RWPE1 (cell line): Measurements from ENCODE around the gene SHISA9.

Experiments
- CTCF ChIA-PET: fragments of 350-600 bp; sonication (Branson Sonifier 250); formaldehyde crosslinking; extraction: SDS; loops from one replicate; lab custom pipeline; 2021; lab: Yijun Ruan, JAX
- POLR2A ChIA-PET: fragments of 400-600 bp; formaldehyde crosslinking; extraction: SDS; loops from one replicate; lab custom pipeline; 2020; ENCODE audit warnings: antibody characterized with exemption; ENCODE audit not compliant: low non-redundant PET; lab: Yijun Ruan, JAX
- DNase-seq: peaks from one replicate; pipeline ENCODE4 v3.0.0; 2012; ENCODE audit warnings: low spot score
- H3K27ac ChIP-seq: fragments of 450-650 bp; 2 replicates; pipeline ENCODE4 v1.5.1; 2017
- CTCF ChIP-seq: fragments of 450-650 bp; conservative IDR thresholded peaks from 2 replicates; pipeline ENCODE4 v1.5.1; 2017; ENCODE audit warnings: low read depth, mild to moderate bottlenecking

SHISA9 gene

GRCh38 chr16:12893050-12893750, 8.2 kb upstream of the SHISA9 start:
- POLR2A ChIA-PET = no interaction called here
- no peak for TF ChIP-seq CTCF
- no peak overlapping the region for H3K27ac ChIP-seq
- no peak for DNase-seq
- CTCF ChIA-PET = no interaction called here

- CTCF ChIA-PET = interaction anchor here (1.2 kb wide), 1 partner anchor 38 kb away, joined by 5 read pairs; no protein-coding TSS in a partner anchor
- peak; percentile 41 for TF ChIP-seq CTCF
- H3K27ac ChIP-seq = no peak overlapping the region
- no peak for DNase-seq
- POLR2A ChIA-PET = no interaction called here
Measured at GRCh38 chr16:12896562-12896961, 4.8 kb upstream of the SHISA9 start.

- H3K27ac ChIP-seq = no peak overlapping the region
- POLR2A ChIA-PET = no interaction called here
- TF ChIP-seq CTCF = no peak
- no peak for DNase-seq
- CTCF ChIA-PET = interaction anchor here (0.6 kb wide), 1 partner anchor 1770 kb away, joined by 6 read pairs; no protein-coding TSS in a partner anchor
Measured at GRCh38 chr16:12898551-12898950, 2.8 kb upstream of the SHISA9 start.

- ChIA-PET POLR2A (interaction anchor here (0.6 kb wide), 1 partner anchor 276 kb away, joined by 3 read pairs; no protein-coding TSS in a partner anchor), CTCF (no interaction called here)
Measured at GRCh38 chr16:12899529-12900143, 1.8 kb upstream of the SHISA9 start.

GRCh38 chr16:12900156-12900555, 1.2 kb upstream of the SHISA9 start:
- CTCF ChIA-PET = no interaction called here
- TF ChIP-seq CTCF = no peak
- no peak for DNase-seq
- no peak overlapping the region for H3K27ac ChIP-seq
- POLR2A ChIA-PET = no interaction called here

More at GRCh38 chr16:12899529-12900143, 1.8 kb upstream of the SHISA9 start:
- no peak for TF ChIP-seq CTCF
- no peak overlapping the region for H3K27ac ChIP-seq
- DNase-seq = peak; percentile 10

- no peak overlapping the region for H3K27ac ChIP-seq
- no peak for DNase-seq
- CTCF ChIA-PET = interaction anchor here (0.7 kb wide), 1 partner anchor 724 kb away, joined by 3 read pairs; no protein-coding TSS in a partner anchor
- POLR2A ChIA-PET = no interaction called here
- no peak for TF ChIP-seq CTCF
Measured at GRCh38 chr16:12900599-12901203, 697 bp upstream of the SHISA9 start.
